GM21723 (cell line): ENCODE measurements around the gene CD70.
A peak's percentile ranks its signal among the peaks of the same experiment; 100 is the strongest.
"Not testable (repeated sequence)": the region's sequence is repeated elsewhere in the genome, so short reads cannot be mapped to it uniquely, and the experiment has no call there.

Source experiments
- ATAC-seq: cut with Tn5 transposase; IDR thresholded peaks from one replicate; pipeline ENCODE4 v1.9.1; 2021; ENCODE audit warnings: mild to moderate bottlenecking, moderate library complexity; ENCODE audit not compliant: unreplicated experiment

Gene CD70

DNA sequence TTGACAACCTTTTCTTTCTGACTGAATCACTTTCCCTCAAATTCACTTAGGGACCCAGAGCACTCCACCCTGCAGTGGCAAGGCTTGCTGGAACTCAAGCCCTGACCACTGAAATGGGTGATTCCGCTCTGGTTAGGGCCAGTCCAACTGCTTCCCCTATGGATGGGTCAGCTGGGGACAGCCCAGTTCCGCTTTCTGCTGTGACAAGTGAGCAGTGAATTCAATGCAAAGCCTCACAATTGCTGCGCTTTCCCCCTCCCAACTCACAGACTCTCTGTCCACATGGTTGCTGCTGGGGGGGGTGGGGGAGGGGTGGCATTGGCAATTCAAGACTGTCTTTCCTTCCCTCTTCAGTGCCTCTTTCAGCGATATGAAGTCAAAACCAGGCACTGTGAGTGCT, 18.7 kb downstream of the CD70 start:
- no peak for ATAC-seq

DNA sequence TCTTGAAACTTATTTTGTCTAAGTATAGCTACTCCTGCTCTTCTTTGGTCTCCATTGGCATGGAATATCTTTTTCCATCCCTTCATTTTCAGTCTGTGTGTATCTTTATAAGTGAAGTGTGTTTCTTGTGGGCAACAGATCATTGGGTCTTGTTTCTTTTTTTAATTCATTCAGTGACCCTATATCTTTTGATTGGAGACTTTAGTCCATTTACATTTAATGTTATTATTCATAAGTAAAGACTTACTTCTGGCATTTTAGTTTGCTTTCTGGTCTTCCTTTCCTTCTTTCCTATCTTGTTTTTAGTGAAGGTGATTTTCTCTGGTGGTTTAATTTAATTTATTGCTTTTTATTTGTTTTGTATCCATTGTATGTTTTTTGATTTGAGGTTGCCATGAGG, 19.8 kb downstream of the CD70 start:
- no peak for ATAC-seq

DNA sequence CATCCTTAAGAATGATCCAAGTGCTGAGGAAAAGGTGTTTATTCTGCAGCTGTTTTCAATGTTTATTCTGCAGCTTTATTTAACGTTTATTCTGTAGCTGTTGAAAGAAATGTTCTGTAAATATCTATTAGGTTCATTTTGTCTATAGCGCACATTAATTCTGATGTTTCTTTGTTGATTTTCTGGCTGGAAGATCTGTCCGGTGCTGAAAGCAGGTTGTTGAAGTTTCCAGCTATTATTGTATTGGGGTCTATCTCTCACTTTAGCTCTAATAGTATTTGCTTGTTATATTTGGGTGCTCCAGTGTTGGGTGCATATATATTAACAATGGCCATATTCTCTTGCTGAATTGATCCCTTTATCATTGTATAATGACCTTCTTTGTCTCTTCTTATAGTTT, 20.2 kb downstream of the CD70 start:
- no peak for ATAC-seq

DNA sequence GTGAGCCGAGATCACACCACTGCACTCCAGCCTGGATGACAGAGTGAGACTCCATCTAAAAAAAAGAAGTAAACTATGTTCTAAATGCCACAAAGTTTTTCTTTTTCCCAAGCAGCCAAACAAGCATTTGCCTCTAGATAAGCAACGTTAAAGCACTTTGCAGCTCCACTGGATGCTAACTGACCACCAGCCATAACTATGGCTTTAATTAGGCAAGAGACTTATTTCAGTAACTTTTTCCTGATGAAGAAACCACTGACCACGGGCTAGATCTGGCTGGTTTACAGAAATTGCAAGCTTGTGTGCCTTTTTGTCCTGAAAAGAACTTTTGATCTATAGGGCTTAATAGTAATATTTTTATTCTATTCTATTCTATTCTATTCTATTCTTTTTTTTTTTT, 22.1 kb downstream of the CD70 start:
- ATAC-seq = no peak

DNA sequence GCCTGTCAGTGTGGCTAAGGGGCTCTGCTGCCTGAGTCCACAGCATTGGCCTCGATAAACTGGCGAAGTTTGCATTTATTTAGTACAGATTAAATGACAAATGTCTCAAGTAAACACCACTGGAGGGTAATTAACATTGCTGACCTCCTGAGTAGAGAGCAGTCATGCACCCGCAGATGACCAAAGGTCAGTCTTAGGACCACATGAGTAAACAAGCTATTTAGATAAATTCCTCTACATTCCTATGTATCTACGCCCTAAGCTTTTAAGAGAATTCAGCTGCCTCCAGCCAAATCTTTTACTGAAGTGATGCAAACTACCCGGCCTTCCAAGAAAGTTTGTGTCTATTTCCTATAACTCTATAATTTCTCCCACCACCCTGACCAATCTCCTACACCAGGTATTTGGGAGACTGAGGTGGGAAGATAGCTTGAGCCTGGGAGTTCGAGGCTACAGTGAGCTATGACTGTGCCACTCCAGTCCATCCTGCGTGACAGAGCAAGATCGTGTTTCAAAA, 22.9 kb downstream of the CD70 start:
- ATAC-seq = no peak

DNA sequence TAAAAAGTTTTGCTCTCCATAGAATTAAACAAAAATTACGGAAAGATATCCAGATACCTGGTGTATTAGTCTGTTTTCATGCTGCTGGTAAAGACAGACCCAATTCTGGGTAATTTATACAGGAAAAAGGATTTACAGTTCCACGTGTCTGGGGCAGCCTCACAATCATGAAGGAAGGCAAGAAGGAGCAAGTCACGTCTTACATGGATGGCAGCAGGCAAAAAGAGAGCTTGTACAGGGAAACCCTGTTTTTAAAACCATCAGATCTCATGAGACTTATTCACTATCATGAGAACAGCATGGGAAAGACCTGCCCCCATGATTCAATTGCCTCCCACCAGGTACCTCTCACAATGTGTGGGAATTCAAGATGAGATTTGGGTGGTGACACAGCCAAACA, 24.2 kb downstream of the CD70 start:
- ATAC-seq = not testable (repeated sequence)

DNA sequence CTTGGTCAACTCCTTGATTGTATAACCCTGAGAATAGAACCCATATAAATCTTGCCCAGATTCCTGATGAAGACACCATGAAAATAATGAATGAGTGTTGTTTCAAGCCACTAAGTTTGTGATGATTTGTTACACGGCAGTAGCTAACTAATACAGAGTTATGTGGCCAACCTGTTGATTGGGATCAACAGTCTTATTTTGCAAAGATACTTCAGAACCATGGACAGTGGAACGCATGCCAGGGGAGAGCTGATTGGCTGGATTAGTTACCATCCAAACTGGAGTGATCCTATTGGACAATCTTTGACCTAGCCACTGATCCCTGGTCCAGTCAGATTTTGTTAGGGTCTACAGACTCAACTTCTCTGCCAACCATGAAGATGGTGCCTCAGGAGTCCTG, 26.6 kb downstream of the CD70 start:
- ATAC-seq = no peak

DNA sequence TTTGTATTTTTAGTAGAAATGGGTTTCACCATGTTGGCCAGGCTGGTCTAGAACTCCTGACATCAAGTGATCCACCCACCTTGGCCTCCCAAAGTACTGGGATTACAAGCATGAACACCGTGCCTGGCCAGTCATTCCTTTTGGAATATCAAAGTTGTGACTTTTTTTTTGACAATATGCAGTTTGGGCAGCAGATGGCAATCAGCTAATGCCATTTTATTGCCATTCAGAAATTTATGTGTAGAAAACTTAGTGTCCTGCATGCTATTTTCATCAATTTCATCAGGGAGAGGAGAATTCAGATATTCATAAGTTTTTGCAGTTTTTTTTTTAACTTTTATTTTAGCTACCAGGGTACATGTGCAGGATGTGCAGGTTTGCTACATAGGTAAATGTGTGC, 28.5 kb downstream of the CD70 start:
- ATAC-seq = not testable (repeated sequence)

DNA sequence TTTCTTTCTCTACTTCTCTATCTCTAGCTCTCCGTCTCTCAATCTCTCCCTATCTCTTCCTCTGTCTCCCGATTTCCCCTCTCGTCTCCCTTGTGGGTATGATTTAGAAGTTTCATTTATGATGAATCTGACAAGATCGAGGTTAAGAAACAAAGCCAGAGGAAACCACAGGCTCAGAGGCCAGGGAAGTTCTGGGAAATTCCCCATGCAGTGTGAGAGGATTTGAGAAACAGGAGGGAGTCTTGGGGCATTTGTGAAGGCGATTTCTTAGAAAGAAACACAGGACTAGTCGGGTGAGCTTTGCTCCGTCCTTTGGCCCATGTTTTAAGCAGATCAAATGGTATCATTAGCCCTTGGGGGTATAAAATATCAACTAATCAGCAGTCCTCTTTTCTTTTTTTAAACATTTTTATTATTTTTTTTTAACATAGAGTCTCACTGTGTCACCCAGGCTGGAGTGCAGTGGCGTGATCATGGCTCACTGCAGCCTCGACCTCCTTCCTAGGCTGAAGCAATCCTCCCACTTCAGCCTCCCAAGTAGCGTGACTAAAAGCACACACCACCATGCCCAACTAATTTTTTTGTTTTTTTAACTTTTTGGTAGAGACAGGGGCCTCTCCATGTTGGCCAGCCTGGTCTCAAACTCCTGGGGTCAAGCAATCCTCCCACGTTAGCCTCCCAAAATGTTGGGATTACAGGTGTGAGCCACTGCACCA, 34.3 kb downstream of the CD70 start:
- no peak for ATAC-seq

DNA sequence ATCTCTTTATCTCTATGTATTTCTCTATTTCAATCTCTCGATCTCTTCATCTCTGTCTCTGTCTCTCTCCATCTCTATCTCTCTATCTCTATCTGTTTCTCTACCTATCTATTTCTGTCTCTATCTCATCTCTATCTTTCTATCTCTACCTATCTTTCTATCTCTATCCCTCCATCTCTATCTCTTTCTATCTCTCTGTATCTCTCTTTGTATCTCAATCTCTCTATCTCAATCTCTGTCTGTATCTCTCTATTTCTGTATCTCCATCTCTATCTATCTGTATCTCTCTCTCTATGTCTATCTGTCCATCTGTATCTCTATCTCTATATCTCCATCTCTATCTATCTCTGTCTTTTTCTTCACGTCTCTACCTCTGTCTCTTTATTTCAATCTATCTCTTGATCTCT, 34.9 kb downstream of the CD70 start:
- ATAC-seq = no peak

DNA sequence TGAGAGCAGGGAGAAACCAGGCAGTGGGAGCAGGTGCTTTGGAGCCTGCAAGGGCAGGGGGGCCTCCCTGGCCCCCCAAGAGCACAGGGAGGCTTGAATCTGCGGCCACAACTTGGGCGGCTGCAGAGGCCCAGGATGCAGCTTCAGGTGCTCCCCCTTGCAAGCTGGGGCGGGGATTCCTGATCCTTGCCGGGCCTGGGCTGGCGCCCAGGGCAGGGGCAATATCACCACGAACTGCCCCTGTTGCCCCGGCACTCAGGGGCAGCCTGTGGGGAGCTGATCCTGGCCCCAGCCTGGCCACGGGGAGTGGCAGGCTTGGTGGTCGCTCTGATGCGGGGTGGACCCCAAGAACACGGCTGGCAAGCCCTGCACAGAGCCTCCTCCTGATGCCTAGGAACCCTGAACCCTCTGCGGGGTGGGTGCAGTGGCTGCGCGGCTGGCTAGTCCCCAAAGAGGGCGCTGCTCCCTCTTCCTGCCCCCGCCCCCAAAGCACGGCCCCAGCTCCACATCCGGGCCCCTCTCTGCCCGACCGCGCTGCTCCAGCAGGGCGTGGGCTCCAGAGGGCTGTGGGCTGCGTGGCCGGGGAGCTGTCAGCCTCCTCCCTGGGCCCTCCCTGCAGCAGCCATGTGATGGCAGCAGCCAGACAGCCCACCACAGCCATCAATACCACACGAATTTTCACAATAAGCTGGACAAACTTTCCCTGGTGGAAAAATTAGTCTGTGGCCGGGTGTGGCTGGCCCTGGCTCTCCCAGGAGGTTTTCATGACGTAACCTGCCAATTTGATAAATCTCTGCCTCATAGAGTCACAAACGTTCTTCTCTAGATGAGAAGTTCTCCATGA, 39.1 kb downstream of the CD70 start:
- peak; percentile 47 for ATAC-seq

DNA sequence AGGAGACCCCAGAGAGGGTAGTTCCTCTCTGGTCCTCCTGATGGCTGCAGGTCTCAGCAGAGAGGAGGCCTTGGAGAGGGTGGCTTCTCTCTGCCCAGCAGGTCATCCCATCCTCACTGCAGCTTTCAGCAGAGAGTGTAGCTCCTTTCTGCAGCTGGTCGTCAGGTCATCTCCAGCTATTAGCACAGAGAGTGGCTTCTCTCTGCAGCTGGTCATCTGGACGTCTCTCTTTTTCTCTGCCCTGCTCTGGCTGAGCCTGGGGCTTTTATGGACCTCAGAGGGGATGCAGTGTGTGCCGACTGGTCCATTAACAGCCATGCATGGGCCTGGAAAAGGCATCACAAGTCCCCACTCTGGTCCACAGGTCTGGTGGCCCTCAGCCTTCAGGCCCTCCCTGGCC, 39.9 kb downstream of the CD70 start:
- ATAC-seq = no peak

DNA sequence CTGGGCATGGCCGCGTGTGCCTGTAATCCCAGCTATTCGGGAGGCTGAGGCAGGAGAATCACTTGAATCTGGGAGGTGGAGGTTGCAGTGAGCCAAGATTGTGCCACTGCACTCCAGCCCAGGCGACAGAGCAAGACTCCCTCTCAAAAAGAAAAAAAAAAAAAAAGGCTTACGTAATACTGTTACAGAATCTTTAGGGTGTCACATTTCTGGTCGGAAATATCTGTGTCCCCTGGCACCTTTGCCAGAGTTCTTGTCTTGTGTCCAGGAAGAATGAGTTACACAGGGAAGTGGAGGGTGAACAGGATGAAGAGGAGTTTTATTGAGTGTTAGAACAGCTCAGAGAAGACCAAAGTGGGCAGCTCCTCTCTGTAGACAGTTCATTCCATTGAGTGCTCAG, 40.3 kb downstream of the CD70 start:
- not testable (repeated sequence) for ATAC-seq

DNA sequence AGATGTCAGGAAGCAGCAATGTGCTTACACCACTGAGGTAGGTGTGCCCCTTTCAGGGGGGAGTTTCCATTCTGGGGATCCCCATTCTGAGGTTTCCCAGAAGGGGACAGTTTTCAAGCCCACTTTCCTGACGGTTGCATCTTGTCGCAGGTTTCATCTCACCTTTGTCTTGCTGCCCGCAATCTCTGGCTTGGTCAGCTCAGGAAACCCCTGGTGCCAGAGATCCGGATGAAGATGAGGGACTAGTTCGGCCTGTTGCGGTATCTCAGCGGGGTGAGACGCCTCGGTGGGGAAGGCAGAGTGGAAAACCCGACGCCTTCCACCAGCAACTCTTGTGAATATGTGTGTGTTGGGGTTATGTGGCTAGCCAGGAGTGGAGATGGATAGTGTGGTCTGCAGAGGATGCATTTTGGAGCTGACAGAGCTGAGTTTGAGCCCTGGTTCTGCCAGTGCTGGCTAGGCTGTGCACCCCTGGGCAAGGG, 47.0 kb downstream of the CD70 start:
- ATAC-seq = no peak

DNA sequence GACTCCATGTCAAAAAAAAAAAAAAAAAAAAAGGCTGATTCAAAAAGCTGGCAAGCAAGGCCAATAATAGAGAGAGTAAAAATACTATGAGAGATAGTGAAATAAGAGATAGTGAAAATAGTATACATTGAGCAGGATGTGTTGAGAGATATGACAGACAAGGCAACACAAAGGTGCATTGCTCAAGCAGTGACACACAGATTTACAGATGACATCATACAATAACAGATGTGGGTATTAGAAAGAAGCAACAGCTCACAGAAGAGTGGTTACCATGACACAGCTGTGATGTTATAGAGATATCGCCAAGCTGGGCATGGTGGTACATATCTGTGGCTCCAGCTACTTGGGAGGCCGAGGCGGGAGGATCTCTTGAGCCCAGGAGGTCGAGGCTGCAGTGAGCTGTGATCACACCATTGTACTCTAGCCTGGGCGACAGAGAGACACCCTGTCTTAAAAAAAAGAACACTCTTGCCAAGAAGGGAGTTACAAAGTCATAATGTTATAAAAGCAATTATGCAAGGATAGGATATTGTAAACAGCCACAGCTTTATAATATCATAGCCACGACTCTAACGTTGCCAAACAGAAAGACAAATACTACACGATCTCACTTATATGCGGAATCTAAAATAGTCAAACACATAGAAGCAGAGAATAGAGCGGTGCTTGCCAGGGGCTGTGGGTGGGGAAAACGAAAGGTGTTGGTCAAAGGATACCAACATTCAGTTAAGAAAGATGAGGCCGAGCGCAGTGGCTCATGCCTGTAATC, 49.8 kb downstream of the CD70 start:
- no peak for ATAC-seq

DNA sequence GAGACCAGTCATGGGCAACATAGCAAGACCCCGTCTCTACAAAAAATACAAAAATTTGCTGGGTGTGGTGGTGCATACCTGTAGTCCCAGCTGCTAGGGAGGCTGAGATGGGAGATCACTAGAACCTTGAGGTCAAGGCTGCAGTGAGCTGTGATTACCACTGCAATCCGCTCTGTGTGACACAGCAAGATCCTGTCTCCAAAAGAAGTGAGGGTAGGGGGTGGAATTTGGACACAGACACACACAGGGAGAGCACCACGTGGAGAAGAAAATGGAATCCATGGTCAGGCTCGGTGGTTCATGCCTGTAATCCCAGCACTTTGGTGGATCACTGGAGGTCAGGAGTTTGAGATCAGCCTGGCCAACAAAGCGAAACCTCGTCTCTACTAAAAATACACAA, 51.4 kb downstream of the CD70 start:
- ATAC-seq = no peak
